H9 (cell line): ENCODE data around the gene DLG2. TPM values are rescaled to one million over a fixed set of nuclear protein-coding genes. Genes with fewer than 3 reads are reported as not detected.

Experiments used
- DNase-seq: peaks from one replicate; pipeline ENCODE4 v3.0.0-alpha.2; 2017
- H2AFZ ChIP-seq: one replicate; pipeline ENCODE4 v1.6.1; 2013; ENCODE audit warnings: mild to moderate bottlenecking, low read length, control low read depth, moderate library complexity
- H2AK5ac ChIP-seq: 2 replicates; pipeline ENCODE4 v1.6.1; 2013; ENCODE audit warnings: low read length, control low read depth, mixed read lengths; ENCODE audit not compliant: insufficient read length
- H2BK120ac ChIP-seq: one replicate; pipeline ENCODE4 v1.6.1; 2013; ENCODE audit warnings: low read depth, mild to moderate bottlenecking, low read length, control low read depth, inconsistent platforms; ENCODE audit not compliant: poor library complexity, severe bottlenecking
- H2BK12ac ChIP-seq: 2 replicates; pipeline ENCODE4 v1.6.1; 2013; ENCODE audit warnings: low read length, control low read depth, mixed read lengths, low read depth; ENCODE audit not compliant: insufficient read length
- H2BK15ac ChIP-seq: 2 replicates; pipeline ENCODE4 v1.6.1; 2013; ENCODE audit warnings: low read depth, low read length, control low read depth
- H2BK20ac ChIP-seq: one replicate; pipeline ENCODE4 v1.6.1; 2013; ENCODE audit warnings: low read depth, mild to moderate bottlenecking, low read length, control low read depth, inconsistent platforms; ENCODE audit not compliant: poor library complexity, severe bottlenecking
- H2BK5ac ChIP-seq: 2 replicates; pipeline ENCODE4 v1.6.1; 2013; ENCODE audit warnings: low read length, control low read depth, mixed read lengths; ENCODE audit not compliant: insufficient read length
- H3K14ac ChIP-seq: 2 replicates; pipeline ENCODE4 v1.6.1; 2013; ENCODE audit warnings: low read length, control low read depth; ENCODE audit not compliant: insufficient read depth
- H3K18ac ChIP-seq: 2 replicates; pipeline ENCODE4 v1.6.1; 2013; ENCODE audit warnings: low read depth, mild to moderate bottlenecking, mixed read lengths, low read length, control low read depth; ENCODE audit not compliant: insufficient read length
- H3K23ac ChIP-seq: 2 replicates; pipeline ENCODE4 v1.6.1; 2013; ENCODE audit warnings: low read length, control low read depth, mixed read lengths, low read depth; ENCODE audit not compliant: insufficient read length
- H3K23me2 ChIP-seq: 2 replicates; pipeline ENCODE4 v1.6.1; 2013; ENCODE audit warnings: low read depth, mild to moderate bottlenecking, mixed read lengths, low read length, control low read depth; ENCODE audit not compliant: insufficient read length, poor library complexity, severe bottlenecking
- H3K27ac ChIP-seq: 2 replicates; pipeline ENCODE4 v1.5.1; 2013; ENCODE audit warnings: low read length, control low read depth, mixed read lengths, low read depth; ENCODE audit not compliant: insufficient read length
- H3K27me3 ChIP-seq: 2 replicates; pipeline ENCODE4 v1.6.1; 2013; ENCODE audit warnings: low read length, control low read depth, inconsistent platforms; ENCODE audit not compliant: insufficient read depth
- H3K4ac ChIP-seq: 2 replicates; pipeline ENCODE4 v1.6.1; 2013; ENCODE audit warnings: low read depth, mild to moderate bottlenecking, control low read depth, inconsistent platforms, low read length, moderate library complexity
- H3K4me1 ChIP-seq: 2 replicates; pipeline ENCODE4 v1.6.1; 2013; ENCODE audit warnings: low read length, control low read depth, inconsistent platforms; ENCODE audit not compliant: insufficient read depth
- H3K4me2 ChIP-seq: 2 replicates; pipeline ENCODE4 v1.6.1; 2013; ENCODE audit warnings: low read length, control low read depth, mixed read lengths; ENCODE audit not compliant: insufficient read length, insufficient read depth
- H3K56ac ChIP-seq: 2 replicates; pipeline ENCODE4 v1.6.1; 2013; ENCODE audit warnings: low read depth, mild to moderate bottlenecking, mixed read lengths, low read length, control low read depth; ENCODE audit not compliant: insufficient read length
- H3K79me1 ChIP-seq: 2 replicates; pipeline ENCODE4 v1.6.1; 2013; ENCODE audit warnings: low read depth, mild to moderate bottlenecking, moderate library complexity, low read length, control low read depth, inconsistent platforms; ENCODE audit not compliant: insufficient read depth, poor library complexity, severe bottlenecking
- H3K79me2 ChIP-seq: 2 replicates; pipeline ENCODE4 v1.6.1; 2013; ENCODE audit warnings: low read length, control low read depth, inconsistent platforms; ENCODE audit not compliant: insufficient read depth
- H3K9ac ChIP-seq: 2 replicates; pipeline ENCODE4 v1.6.1; 2013; ENCODE audit warnings: low read length, control low read depth, mixed read lengths; ENCODE audit not compliant: insufficient read length; ENCODE audit errors: extremely low read depth
- H3K9me3 ChIP-seq: one replicate; pipeline ENCODE4 v1.6.1; 2013; ENCODE audit warnings: low read depth, low read length, inconsistent platforms; ENCODE audit not compliant: control insufficient read depth
- H3T11ph ChIP-seq: one replicate; pipeline ENCODE4 v1.6.1; 2013; ENCODE audit warnings: mild to moderate bottlenecking, low read length, control low read depth, inconsistent platforms
- H4K20me1 ChIP-seq: one replicate; pipeline ENCODE4 v1.6.1; 2013; ENCODE audit not compliant: control insufficient read depth, insufficient read length, insufficient read depth
- H4K5ac ChIP-seq: 2 replicates; pipeline ENCODE4 v1.6.1; 2013; ENCODE audit warnings: low read depth, mild to moderate bottlenecking, mixed read lengths, low read length, control low read depth; ENCODE audit not compliant: insufficient read length
- H4K8ac ChIP-seq: replicated peaks from 2 replicates; pipeline ENCODE4 v1.6.1; 2013; ENCODE audit warnings: low read length, control low read depth, mixed read lengths, low read depth; ENCODE audit not compliant: insufficient read length
- H4K91ac ChIP-seq: 2 replicates; pipeline ENCODE4 v1.6.1; 2013; ENCODE audit warnings: low read depth, mild to moderate bottlenecking, moderate library complexity, mixed read lengths, low read length, control low read depth; ENCODE audit not compliant: insufficient read length
- H3K27ac Mint-ChIP-seq, 3 experiments: 2 replicates in 2 of 3; 3 replicates in 1 of 3; pipeline ENCODE4 v1.8.0; 2020 to 2021; ENCODE audit warnings: mixed read lengths in 3 of 3, mild to moderate bottlenecking in 1 of 3, moderate library complexity in 1 of 3
- H3K27me3 Mint-ChIP-seq: 2 replicates; pipeline ENCODE4 v1.8.0; 2021; ENCODE audit warnings: low read depth, mild to moderate bottlenecking, moderate library complexity, mixed read lengths
- H3K36me3 Mint-ChIP-seq, 3 experiments: 2 replicates in 2 of 3; 3 replicates in 1 of 3; pipeline ENCODE4 v1.8.0; 2020 to 2021; ENCODE audit warnings: low read depth in 3 of 3, mixed read lengths in 3 of 3; ENCODE audit not compliant: insufficient read depth in 1 of 3
- H3K4me1 Mint-ChIP-seq, 2 experiments: 2 replicates each; pipeline ENCODE4 v1.8.0; 2020; ENCODE audit warnings: mixed read lengths in 2 of 2
- H3K4me3 Mint-ChIP-seq, 2 experiments: 2 replicates in 1 of 2; 3 replicates in 1 of 2; pipeline ENCODE4 v1.8.0; 2020 to 2021; ENCODE audit warnings: mild to moderate bottlenecking in 2 of 2, mixed read lengths in 2 of 2, moderate library complexity in 1 of 2
- H3K9me3 Mint-ChIP-seq, 2 experiments: 2 replicates in 1 of 2; 3 replicates in 1 of 2; pipeline ENCODE4 v1.8.0; 2020; ENCODE audit warnings: mild to moderate bottlenecking in 2 of 2, mixed read lengths in 2 of 2, moderate library complexity in 1 of 2
- WGBS: extraction: QIAGEN DNeasy Blood & Tissue Kit; methylation state at CpG from one replicate; pipeline ENCODE4 v1.1.7; 2013; ENCODE audit warnings: missing lambda C conversion rate, low lambda C conversion rate, mixed read lengths; ENCODE audit not compliant: insufficient read length; ENCODE audit errors: extremely low coverage; 5-methylcytosine and 5-hydroxymethylcytosine counted together
- total RNA-seq: library from RNA; stranded (reverse); gene quantifications from 2 replicates; pipeline ENCODE4 v1.2.1, GENCODE V29; 2021
- TF ChIP-seq, protein P1 (sequence below): fragments of 200-600 bp; sonication (generic); conservative IDR thresholded peaks from 3 replicates; pipeline ENCODE4 v1.8.0; 2021; ENCODE audit warnings: antibody characterized with exemption, mild to moderate bottlenecking

Gene DLG2
- total RNA-seq, 1 experiment from 2014 or later: 8.0 TPM

DNA sequence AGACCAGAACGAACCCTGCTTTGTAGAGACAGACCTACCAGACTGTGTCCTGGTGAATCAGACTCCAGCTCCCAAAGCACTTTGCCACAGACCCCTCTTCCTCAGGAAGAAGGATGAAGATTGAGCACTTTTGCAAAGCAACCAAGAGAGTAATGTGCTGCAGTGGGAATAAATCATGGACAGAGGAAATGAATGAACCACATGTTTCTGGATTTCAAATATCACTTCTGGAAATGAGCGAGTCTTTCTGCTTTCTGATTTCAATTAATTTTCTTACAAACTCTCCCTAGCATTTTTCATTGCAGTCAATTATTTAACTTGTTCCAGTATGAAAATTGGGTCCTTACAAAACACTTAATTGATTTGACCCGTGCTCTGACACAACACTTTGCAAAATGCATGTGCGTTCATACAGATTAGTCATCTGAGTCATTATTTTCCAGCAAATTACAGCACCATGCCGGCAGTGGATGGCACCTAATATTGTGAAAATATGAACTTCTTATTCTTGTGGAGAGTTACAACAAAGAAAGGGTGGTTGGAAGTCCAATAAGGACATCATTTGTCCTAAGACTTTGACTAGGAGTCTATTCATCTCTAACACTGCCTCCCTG, 2025.1 kb downstream of the DLG2 start:
- Mint-ChIP-seq H3K36me3 (no peaks in the 10 kb centered on the region), H3K4me3 (no peak overlapping the region), H3K4me1 (peaks cover 4 to 7% of the 10 kb centered on the region in 2 experiments; a peak in 3 of 4 replicates), H3K9me3 (no peaks in the 10 kb centered on the region), H3K27me3 (no peaks in the 10 kb centered on the region), H3K27ac (no peak overlapping the region; a peak in 1 of 7 replicates)
- Histone ChIP-seq H3K79me2 (no peaks in the 10 kb centered on the region), H3K9me3 (no peaks in the 10 kb centered on the region), H4K5ac (no peak overlapping the region), H3K4me2 (no peak overlapping the region), H4K20me1 (no peaks in the 10 kb centered on the region), H2BK20ac (no peak overlapping the region), H3K27ac (no peak overlapping the region), H2AFZ (no peak overlapping the region), H2BK5ac (no peak overlapping the region), H3K23ac (no peak overlapping the region), H2AK5ac (no peak overlapping the region), H2BK120ac (no peak overlapping the region), H4K8ac (no peak overlapping the region), H3K4me1 (no peaks in the 10 kb centered on the region), H3K14ac (no peak overlapping the region), H2BK15ac (no peak overlapping the region), H3K79me1 (no peaks in the 10 kb centered on the region), H3K56ac (no peak overlapping the region), H3K27me3 (no peaks in the 10 kb centered on the region; the same call in 1 of the 2 replicates), H2BK12ac (no peak overlapping the region), H3K18ac (no peak overlapping the region), H4K91ac (no peak overlapping the region), H3K9ac (no peak overlapping the region), H3T11ph (no peak overlapping the region), H3K23me2 (no peaks in the 10 kb centered on the region), H3K4ac (no peak overlapping the region)
- DNase-seq: no peak
- TF ChIP-seq, protein P1, sequence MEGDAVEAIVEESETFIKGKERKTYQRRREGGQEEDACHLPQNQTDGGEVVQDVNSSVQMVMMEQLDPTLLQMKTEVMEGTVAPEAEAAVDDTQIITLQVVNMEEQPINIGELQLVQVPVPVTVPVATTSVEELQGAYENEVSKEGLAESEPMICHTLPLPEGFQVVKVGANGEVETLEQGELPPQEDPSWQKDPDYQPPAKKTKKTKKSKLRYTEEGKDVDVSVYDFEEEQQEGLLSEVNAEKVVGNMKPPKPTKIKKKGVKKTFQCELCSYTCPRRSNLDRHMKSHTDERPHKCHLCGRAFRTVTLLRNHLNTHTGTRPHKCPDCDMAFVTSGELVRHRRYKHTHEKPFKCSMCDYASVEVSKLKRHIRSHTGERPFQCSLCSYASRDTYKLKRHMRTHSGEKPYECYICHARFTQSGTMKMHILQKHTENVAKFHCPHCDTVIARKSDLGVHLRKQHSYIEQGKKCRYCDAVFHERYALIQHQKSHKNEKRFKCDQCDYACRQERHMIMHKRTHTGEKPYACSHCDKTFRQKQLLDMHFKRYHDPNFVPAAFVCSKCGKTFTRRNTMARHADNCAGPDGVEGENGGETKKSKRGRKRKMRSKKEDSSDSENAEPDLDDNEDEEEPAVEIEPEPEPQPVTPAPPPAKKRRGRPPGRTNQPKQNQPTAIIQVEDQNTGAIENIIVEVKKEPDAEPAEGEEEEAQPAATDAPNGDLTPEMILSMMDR: no peak
- WGBS: no CpG with 5 or more reads among the region's 5 CpGs
